HCT116 (cell line): ENCODE measurements around the gene PPIF.

Experiments
- CEBPB ChIP-seq: IDR thresholded peaks from 2 replicates; pipeline ENCODE4 v1.6.1; 2012; ENCODE audit warnings: low read depth
- CTCF ChIP-seq, 3 experiments: fragments of 200-600 bp in 1 of 3; sonication (generic) in 1 of 3; IDR thresholded peaks in 2 of 3; conservative IDR thresholded peaks in 1 of 3; 2 replicates each; pipeline ENCODE4 v1.5.1; 2012 to 2017; ENCODE audit warnings: low read depth in 2 of 3, low read length in 2 of 3, antibody characterized with exemption in 1 of 3, borderline replicate concordance in 1 of 3, control low read depth in 1 of 3, mild to moderate bottlenecking in 1 of 3, mixed read lengths in 1 of 3, mixed run types in 1 of 3, moderate library complexity in 1 of 3; ENCODE audit not compliant: insufficient read depth in 1 of 3
- EGR1 ChIP-seq: IDR thresholded peaks from 2 replicates; pipeline ENCODE4 v1.6.1; 2012; ENCODE audit warnings: low read depth
- ELF1 ChIP-seq: IDR thresholded peaks from 2 replicates; pipeline ENCODE4 v1.6.1; 2012; ENCODE audit warnings: low read depth, borderline replicate concordance
- EZH2 ChIP-seq: fragments of 200-600 bp; sonication (generic); IDR thresholded peaks from 2 replicates; pipeline ENCODE4 v1.6.1; 2017; ENCODE audit warnings: antibody characterized with exemption, mixed run types
- EZH2phosphoT487 ChIP-seq: fragments of 200-600 bp; IDR thresholded peaks from 2 replicates; pipeline ENCODE4 v1.6.1; 2018; ENCODE audit warnings: antibody characterized with exemption, borderline replicate concordance
- POLR2A ChIP-seq: IDR thresholded peaks from 2 replicates; pipeline ENCODE4 v1.7.0; 2011; ENCODE audit warnings: borderline replicate concordance; ENCODE audit not compliant: insufficient read depth, insufficient read length; ENCODE audit errors: extremely low read depth
- POLR2AphosphoS5 ChIP-seq: IDR thresholded peaks from 2 replicates; pipeline ENCODE4 v1.6.1; 2011; ENCODE audit warnings: mild to moderate bottlenecking, low read depth, low read length, moderate library complexity
- REST ChIP-seq: IDR thresholded peaks from 2 replicates; pipeline ENCODE4 v1.6.1; 2012; ENCODE audit warnings: low read depth
- SIN3A ChIP-seq: IDR thresholded peaks from 2 replicates; pipeline ENCODE4 v1.6.1; 2012; ENCODE audit warnings: low read depth
- SP1 ChIP-seq: IDR thresholded peaks from 2 replicates; pipeline ENCODE4 v1.6.1; 2012; ENCODE audit warnings: low read depth
- YY1 ChIP-seq: IDR thresholded peaks from 2 replicates; pipeline ENCODE4 v1.6.1; 2011; ENCODE audit warnings: low read length, low read depth, moderate library complexity, mild to moderate bottlenecking; ENCODE audit not compliant: insufficient replicate concordance; ENCODE audit errors: extremely low read depth
- TF ChIP-seq, protein P1 (sequence below): IDR thresholded peaks from 2 replicates; pipeline ENCODE4 v1.6.1; 2011; ENCODE audit warnings: mild to moderate bottlenecking, low read length, moderate library complexity; ENCODE audit not compliant: insufficient replicate concordance; ENCODE audit errors: extremely low read depth
- TF ChIP-seq, protein P2 (sequence below): IDR thresholded peaks from 2 replicates; pipeline ENCODE4 v1.6.1; 2012

DNA sequence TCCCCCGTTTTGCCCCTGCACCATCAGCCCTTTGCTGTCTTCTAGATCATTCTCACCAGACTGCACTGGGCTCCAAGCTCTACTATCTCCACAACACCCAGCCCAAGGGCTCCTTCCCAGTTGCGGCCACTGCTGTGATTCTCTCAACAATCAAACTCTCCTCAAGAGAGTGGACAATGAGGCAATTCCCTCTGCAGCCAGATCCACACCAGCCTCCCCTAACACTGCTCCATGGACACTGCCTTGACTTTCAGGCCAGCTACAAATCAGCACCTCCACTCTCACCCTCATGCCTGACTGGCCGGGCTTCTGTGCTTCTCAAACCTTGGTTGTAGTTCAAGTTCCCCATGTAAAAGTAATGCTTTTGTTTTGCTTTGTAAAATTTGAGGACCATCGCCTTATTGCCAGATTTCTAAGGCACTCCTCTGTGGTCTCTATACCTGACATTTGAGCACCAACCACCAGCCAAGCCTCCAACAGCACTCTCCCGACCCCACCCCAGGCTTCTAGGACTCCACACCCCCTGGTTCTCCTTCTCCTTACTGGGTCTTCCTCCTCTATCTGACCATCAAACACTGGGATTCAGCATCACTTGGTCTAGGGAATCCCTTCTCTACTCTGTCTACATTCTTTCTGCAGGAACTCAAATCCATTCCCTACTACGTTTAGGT lies 45.4 kb downstream of the PPIF start:
- TF ChIP-seq EZH2phosphoT487, result no peak
- TF ChIP-seq SIN3A, result no peak
- no peak for TF ChIP-seq REST
- TF ChIP-seq, protein P1, sequence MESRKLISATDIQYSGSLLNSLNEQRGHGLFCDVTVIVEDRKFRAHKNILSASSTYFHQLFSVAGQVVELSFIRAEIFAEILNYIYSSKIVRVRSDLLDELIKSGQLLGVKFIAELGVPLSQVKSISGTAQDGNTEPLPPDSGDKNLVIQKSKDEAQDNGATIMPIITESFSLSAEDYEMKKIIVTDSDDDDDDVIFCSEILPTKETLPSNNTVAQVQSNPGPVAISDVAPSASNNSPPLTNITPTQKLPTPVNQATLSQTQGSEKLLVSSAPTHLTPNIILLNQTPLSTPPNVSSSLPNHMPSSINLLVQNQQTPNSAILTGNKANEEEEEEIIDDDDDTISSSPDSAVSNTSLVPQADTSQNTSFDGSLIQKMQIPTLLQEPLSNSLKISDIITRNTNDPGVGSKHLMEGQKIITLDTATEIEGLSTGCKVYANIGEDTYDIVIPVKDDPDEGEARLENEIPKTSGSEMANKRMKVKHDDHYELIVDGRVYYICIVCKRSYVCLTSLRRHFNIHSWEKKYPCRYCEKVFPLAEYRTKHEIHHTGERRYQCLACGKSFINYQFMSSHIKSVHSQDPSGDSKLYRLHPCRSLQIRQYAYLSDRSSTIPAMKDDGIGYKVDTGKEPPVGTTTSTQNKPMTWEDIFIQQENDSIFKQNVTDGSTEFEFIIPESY, result no peak
- TF ChIP-seq CTCF (IDR thresholded peaks at IDR 0.05 in 2 of 3, conservative IDR thresholded peaks at IDR 0.05 in 1 of 3; ENCODE audit: borderline replicate concordance in 1 of 3, insufficient read depth in 1 of 3, low read depth in 2 of 3, low read length in 2 of 3), result no peak
- no peak for TF ChIP-seq POLR2A
- no peak for TF ChIP-seq EZH2
- no peak for TF ChIP-seq EGR1
- TF ChIP-seq POLR2AphosphoS5, result no peak
- no peak for TF ChIP-seq SP1
- no peak for TF ChIP-seq CEBPB
- TF ChIP-seq YY1, result no peak
- TF ChIP-seq, protein P2, sequence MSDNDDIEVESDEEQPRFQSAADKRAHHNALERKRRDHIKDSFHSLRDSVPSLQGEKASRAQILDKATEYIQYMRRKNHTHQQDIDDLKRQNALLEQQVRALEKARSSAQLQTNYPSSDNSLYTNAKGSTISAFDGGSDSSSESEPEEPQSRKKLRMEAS, result no peak
- no peak for TF ChIP-seq ELF1
